Measurements from ENCODE around the gene CDK2. TPM values are rescaled to one million over a fixed set of nuclear protein-coding genes. Genes with fewer than 3 reads are reported as not detected.
"Not testable (repeated sequence)": the region's sequence is repeated elsewhere in the genome, so short reads cannot be mapped to it uniquely, and the experiment has no call there.

The CDK2 gene
- polyA plus RNA-seq, 1 of the 3 experiments (the other 2 are of a cell fraction): 43.3 TPM

DNA sequence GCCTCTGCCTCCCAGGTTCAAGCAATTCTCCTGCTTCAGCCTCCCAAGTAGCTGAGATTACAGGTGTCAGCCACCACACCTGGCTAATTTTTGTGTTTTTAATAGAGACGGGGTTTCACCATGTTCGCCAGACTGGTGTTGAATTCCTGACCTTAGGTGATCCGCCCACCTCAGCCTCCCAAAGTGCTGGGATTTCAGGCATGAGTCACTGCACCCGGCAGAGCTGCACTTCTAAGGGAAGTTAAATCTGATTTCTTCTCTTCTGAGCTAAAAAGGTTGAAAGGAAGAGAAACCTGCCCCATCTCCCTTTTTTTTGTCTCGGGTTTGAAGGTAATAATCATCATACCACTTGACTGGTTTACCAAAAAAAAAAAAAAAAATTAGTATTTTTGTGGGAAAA lies 15.3 kb downstream of the CDK2 start:
- not testable (repeated sequence) for H4K20me1 ChIP-seq (ENCODE audit: insufficient read depth); H3K27me3 ChIP-seq (ENCODE audit: insufficient read depth); H3K9me2 ChIP-seq; H3F3A ChIP-seq (replicated peaks; ENCODE audit: insufficient read depth); H3K27ac ChIP-seq (ENCODE audit: low read depth in 2 of 2, low read length in 1 of 2); DNase-seq; H3K4me2 ChIP-seq; H3K9me3 ChIP-seq; H3K4me1 ChIP-seq (ENCODE audit: control insufficient read depth in 1 of 2, insufficient read depth in 2 of 2, low read depth in 1 of 2, low read length in 1 of 2); H3K4me3 ChIP-seq (ENCODE audit: low read depth in 2 of 2, low read length in 1 of 2); H3K9ac ChIP-seq; H2AFZ ChIP-seq (ENCODE audit: low read depth)
- peaks cover 51% of the 10 kb centered on the region; the same call in 1 of the 2 replicates for H3K79me2 ChIP-seq (ENCODE audit: insufficient read depth)
- ChIA-PET CTCF (interaction anchor here (0.8 to 7.0 kb wide), 6 partner anchors 14 to 243 kb away, joined by 3 to 50 read pairs (median 4); no protein-coding TSS in a partner anchor), POLR2A (interaction anchor here (1.6 kb wide), 1 partner anchor 8 kb away, joined by 8 read pairs; the partner anchor contains the start of gene RAB5B)
- H3K36me3 ChIP-seq (replicated peaks in 1 of 2; ENCODE audit: control insufficient read depth in 1 of 2, insufficient read depth in 2 of 2, low read length in 1 of 2): peaks cover 19 to 51% of the 10 kb centered on the region in 2 experiments
- 74% methylated on average over 5 of the region's 5 CpGs for WGBS (ENCODE audit: low lambda C conversion rate)

DNA sequence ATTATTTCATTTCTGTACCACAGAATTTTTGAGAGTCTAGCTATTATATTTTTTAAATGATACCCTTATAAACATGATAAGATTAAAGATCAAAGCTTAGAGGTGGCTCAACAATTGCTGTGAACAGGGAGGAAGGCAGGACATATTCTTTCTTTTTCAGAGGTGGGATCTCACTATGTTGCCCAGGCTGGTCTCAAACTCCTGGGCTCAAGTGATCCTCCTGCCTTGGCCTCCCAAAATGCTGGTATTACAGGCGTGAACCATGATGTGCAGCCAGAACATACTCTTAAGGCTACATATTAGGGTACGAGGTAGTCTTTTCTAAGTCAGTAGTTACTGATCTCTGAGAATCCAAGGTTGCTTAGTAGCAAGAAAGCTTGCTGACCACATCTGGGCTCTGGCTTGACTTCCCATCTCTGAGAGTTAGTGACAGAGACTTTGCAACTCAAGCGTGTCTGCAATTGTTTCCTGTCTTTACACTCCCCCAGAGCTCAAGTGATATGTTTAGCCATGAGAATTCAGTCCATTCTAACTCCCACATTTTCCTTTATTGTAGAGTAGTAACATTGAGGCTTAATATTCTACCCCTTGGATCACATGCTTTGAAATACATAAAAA lies 15.8 kb downstream of the CDK2 start:
- no peak overlapping the region for H3K27ac ChIP-seq (ENCODE audit: low read depth in 2 of 2, low read length in 1 of 2)
- H3K27me3 ChIP-seq (ENCODE audit: insufficient read depth): no peaks in the 10 kb centered on the region
- no peak overlapping the region for H3K9ac ChIP-seq
- no peak overlapping the region for H3K4me2 ChIP-seq
- H2AFZ ChIP-seq (ENCODE audit: low read depth): no peak overlapping the region
- WGBS (ENCODE audit: low lambda C conversion rate): 92% methylated on average over 2 of the region's 3 CpGs
- CTCF ChIA-PET: interaction anchor here (0.8 to 7.0 kb wide), 7 partner anchors 13 to 244 kb away, joined by 3 to 50 read pairs (median 3); no protein-coding TSS in a partner anchor
- H3K36me3 ChIP-seq (replicated peaks in 1 of 2; ENCODE audit: control insufficient read depth in 1 of 2, insufficient read depth in 2 of 2, low read length in 1 of 2): peaks cover 19 to 46% of the 10 kb centered on the region in 2 experiments
- no peaks in the 10 kb centered on the region for H3K9me3 ChIP-seq
- H3F3A ChIP-seq (replicated peaks; ENCODE audit: insufficient read depth): peaks cover 6% of the 10 kb centered on the region
- POLR2A ChIA-PET: interaction anchor here (0.8 to 1.6 kb wide), 2 partner anchors 8 to 135 kb away, joined by 3 to 8 read pairs; partner anchors contain the start of gene RAB5B
- no peaks in the 10 kb centered on the region for H4K20me1 ChIP-seq (ENCODE audit: insufficient read depth)
- TF ChIP-seq SIN3A (IDR thresholded peaks at IDR 0.05; ENCODE audit: borderline replicate concordance, low read depth, low read length) (no peak), EZH2phosphoT487 (IDR thresholded peaks at IDR 0.05; ENCODE audit: borderline replicate concordance, low read depth) (no peak), GATA2 (CRISPR knock-in tag; IDR thresholded peaks at IDR 0.05) (no peak), YY1 (IDR thresholded peaks at IDR 0.05; ENCODE audit: low read depth) (no peak), TAF1 (IDR thresholded peaks at IDR 0.05; ENCODE audit: borderline replicate concordance, low read depth, low read length) (no peak), RFX5 (IDR thresholded peaks at IDR 0.05; ENCODE audit: low read length) (no peak), GABPA (IDR thresholded peaks at IDR 0.05; ENCODE audit: low read depth) (no peak), EP300 (IDR thresholded peaks at IDR 0.05; ENCODE audit: borderline replicate concordance in 1 of 2, low read depth in 1 of 2, low read length in 1 of 2) (no peak), MXI1 (IDR thresholded peaks at IDR 0.05; ENCODE audit: low read depth, low read length) (no peak), FOXM1 (IDR thresholded peaks at IDR 0.05; ENCODE audit: low read depth) (no peak)
- TF ChIP-seq, protein P1, sequence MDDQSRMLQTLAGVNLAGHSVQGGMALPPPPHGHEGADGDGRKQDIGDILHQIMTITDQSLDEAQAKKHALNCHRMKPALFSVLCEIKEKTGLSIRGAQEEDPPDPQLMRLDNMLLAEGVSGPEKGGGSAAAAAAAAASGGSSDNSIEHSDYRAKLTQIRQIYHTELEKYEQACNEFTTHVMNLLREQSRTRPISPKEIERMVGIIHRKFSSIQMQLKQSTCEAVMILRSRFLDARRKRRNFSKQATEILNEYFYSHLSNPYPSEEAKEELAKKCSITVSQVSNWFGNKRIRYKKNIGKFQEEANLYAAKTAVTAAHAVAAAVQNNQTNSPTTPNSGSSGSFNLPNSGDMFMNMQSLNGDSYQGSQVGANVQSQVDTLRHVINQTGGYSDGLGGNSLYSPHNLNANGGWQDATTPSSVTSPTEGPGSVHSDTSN (IDR thresholded peaks at IDR 0.05): no peak
- no peaks in the 10 kb centered on the region for H3K4me1 ChIP-seq (ENCODE audit: control insufficient read depth in 1 of 2, insufficient read depth in 2 of 2, low read depth in 1 of 2, low read length in 1 of 2)
- H3K9me2 ChIP-seq: no peaks in the 10 kb centered on the region
- H3K79me2 ChIP-seq (ENCODE audit: insufficient read depth): peaks cover 45% of the 10 kb centered on the region; the same call in 1 of the 2 replicates
- DNase-seq: no peak
- H3K4me3 ChIP-seq (ENCODE audit: low read depth in 2 of 2, low read length in 1 of 2): no peak overlapping the region
